H9 (cell line): ENCODE data around the gene CENPC. TPM values are rescaled to one million over a fixed set of nuclear protein-coding genes. Genes with fewer than 3 reads are reported as not detected.

Experiments used
- DNase-seq: peaks from one replicate; pipeline ENCODE4 v3.0.0-alpha.2; 2017
- H2AFZ ChIP-seq: one replicate; pipeline ENCODE4 v1.6.1; 2013; ENCODE audit warnings: mild to moderate bottlenecking, low read length, control low read depth, moderate library complexity
- H2AK5ac ChIP-seq: 2 replicates; pipeline ENCODE4 v1.6.1; 2013; ENCODE audit warnings: low read length, control low read depth, mixed read lengths; ENCODE audit not compliant: insufficient read length
- H2BK120ac ChIP-seq: one replicate; pipeline ENCODE4 v1.6.1; 2013; ENCODE audit warnings: low read depth, mild to moderate bottlenecking, low read length, control low read depth, inconsistent platforms; ENCODE audit not compliant: poor library complexity, severe bottlenecking
- H2BK12ac ChIP-seq: 2 replicates; pipeline ENCODE4 v1.6.1; 2013; ENCODE audit warnings: low read length, control low read depth, mixed read lengths, low read depth; ENCODE audit not compliant: insufficient read length
- H2BK15ac ChIP-seq: 2 replicates; pipeline ENCODE4 v1.6.1; 2013; ENCODE audit warnings: low read depth, low read length, control low read depth
- H2BK20ac ChIP-seq: one replicate; pipeline ENCODE4 v1.6.1; 2013; ENCODE audit warnings: low read depth, mild to moderate bottlenecking, low read length, control low read depth, inconsistent platforms; ENCODE audit not compliant: poor library complexity, severe bottlenecking
- H2BK5ac ChIP-seq: 2 replicates; pipeline ENCODE4 v1.6.1; 2013; ENCODE audit warnings: low read length, control low read depth, mixed read lengths; ENCODE audit not compliant: insufficient read length
- H3K14ac ChIP-seq: 2 replicates; pipeline ENCODE4 v1.6.1; 2013; ENCODE audit warnings: low read length, control low read depth; ENCODE audit not compliant: insufficient read depth
- H3K18ac ChIP-seq: 2 replicates; pipeline ENCODE4 v1.6.1; 2013; ENCODE audit warnings: low read depth, mild to moderate bottlenecking, mixed read lengths, low read length, control low read depth; ENCODE audit not compliant: insufficient read length
- H3K23ac ChIP-seq: 2 replicates; pipeline ENCODE4 v1.6.1; 2013; ENCODE audit warnings: low read length, control low read depth, mixed read lengths, low read depth; ENCODE audit not compliant: insufficient read length
- H3K23me2 ChIP-seq: 2 replicates; pipeline ENCODE4 v1.6.1; 2013; ENCODE audit warnings: low read depth, mild to moderate bottlenecking, mixed read lengths, low read length, control low read depth; ENCODE audit not compliant: insufficient read length, poor library complexity, severe bottlenecking
- H3K27ac ChIP-seq: 2 replicates; pipeline ENCODE4 v1.5.1; 2013; ENCODE audit warnings: low read length, control low read depth, mixed read lengths, low read depth; ENCODE audit not compliant: insufficient read length
- H3K27me3 ChIP-seq: 2 replicates; pipeline ENCODE4 v1.6.1; 2013; ENCODE audit warnings: low read length, control low read depth, inconsistent platforms; ENCODE audit not compliant: insufficient read depth
- H3K4ac ChIP-seq: 2 replicates; pipeline ENCODE4 v1.6.1; 2013; ENCODE audit warnings: low read depth, mild to moderate bottlenecking, control low read depth, inconsistent platforms, low read length, moderate library complexity
- H3K4me1 ChIP-seq: 2 replicates; pipeline ENCODE4 v1.6.1; 2013; ENCODE audit warnings: low read length, control low read depth, inconsistent platforms; ENCODE audit not compliant: insufficient read depth
- H3K4me2 ChIP-seq: 2 replicates; pipeline ENCODE4 v1.6.1; 2013; ENCODE audit warnings: low read length, control low read depth, mixed read lengths; ENCODE audit not compliant: insufficient read length, insufficient read depth
- H3K56ac ChIP-seq: 2 replicates; pipeline ENCODE4 v1.6.1; 2013; ENCODE audit warnings: low read depth, mild to moderate bottlenecking, mixed read lengths, low read length, control low read depth; ENCODE audit not compliant: insufficient read length
- H3K79me1 ChIP-seq: 2 replicates; pipeline ENCODE4 v1.6.1; 2013; ENCODE audit warnings: low read depth, mild to moderate bottlenecking, moderate library complexity, low read length, control low read depth, inconsistent platforms; ENCODE audit not compliant: insufficient read depth, poor library complexity, severe bottlenecking
- H3K79me2 ChIP-seq: 2 replicates; pipeline ENCODE4 v1.6.1; 2013; ENCODE audit warnings: low read length, control low read depth, inconsistent platforms; ENCODE audit not compliant: insufficient read depth
- H3K9ac ChIP-seq: 2 replicates; pipeline ENCODE4 v1.6.1; 2013; ENCODE audit warnings: low read length, control low read depth, mixed read lengths; ENCODE audit not compliant: insufficient read length; ENCODE audit errors: extremely low read depth
- H3K9me3 ChIP-seq: one replicate; pipeline ENCODE4 v1.6.1; 2013; ENCODE audit warnings: low read depth, low read length, inconsistent platforms; ENCODE audit not compliant: control insufficient read depth
- H3T11ph ChIP-seq: one replicate; pipeline ENCODE4 v1.6.1; 2013; ENCODE audit warnings: mild to moderate bottlenecking, low read length, control low read depth, inconsistent platforms
- H4K20me1 ChIP-seq: one replicate; pipeline ENCODE4 v1.6.1; 2013; ENCODE audit not compliant: control insufficient read depth, insufficient read length, insufficient read depth
- H4K5ac ChIP-seq: 2 replicates; pipeline ENCODE4 v1.6.1; 2013; ENCODE audit warnings: low read depth, mild to moderate bottlenecking, mixed read lengths, low read length, control low read depth; ENCODE audit not compliant: insufficient read length
- H4K8ac ChIP-seq: replicated peaks from 2 replicates; pipeline ENCODE4 v1.6.1; 2013; ENCODE audit warnings: low read length, control low read depth, mixed read lengths, low read depth; ENCODE audit not compliant: insufficient read length
- H4K91ac ChIP-seq: 2 replicates; pipeline ENCODE4 v1.6.1; 2013; ENCODE audit warnings: low read depth, mild to moderate bottlenecking, moderate library complexity, mixed read lengths, low read length, control low read depth; ENCODE audit not compliant: insufficient read length
- H3K27ac Mint-ChIP-seq, 3 experiments: 2 replicates in 2 of 3; 3 replicates in 1 of 3; pipeline ENCODE4 v1.8.0; 2020 to 2021; ENCODE audit warnings: mixed read lengths in 3 of 3, mild to moderate bottlenecking in 1 of 3, moderate library complexity in 1 of 3
- H3K27me3 Mint-ChIP-seq: 2 replicates; pipeline ENCODE4 v1.8.0; 2021; ENCODE audit warnings: low read depth, mild to moderate bottlenecking, moderate library complexity, mixed read lengths
- H3K36me3 Mint-ChIP-seq, 3 experiments: 2 replicates in 2 of 3; 3 replicates in 1 of 3; pipeline ENCODE4 v1.8.0; 2020 to 2021; ENCODE audit warnings: low read depth in 3 of 3, mixed read lengths in 3 of 3; ENCODE audit not compliant: insufficient read depth in 1 of 3
- H3K4me1 Mint-ChIP-seq, 2 experiments: 2 replicates each; pipeline ENCODE4 v1.8.0; 2020; ENCODE audit warnings: mixed read lengths in 2 of 2
- H3K4me3 Mint-ChIP-seq, 2 experiments: 2 replicates in 1 of 2; 3 replicates in 1 of 2; pipeline ENCODE4 v1.8.0; 2020 to 2021; ENCODE audit warnings: mild to moderate bottlenecking in 2 of 2, mixed read lengths in 2 of 2, moderate library complexity in 1 of 2
- H3K9me3 Mint-ChIP-seq, 2 experiments: 2 replicates in 1 of 2; 3 replicates in 1 of 2; pipeline ENCODE4 v1.8.0; 2020; ENCODE audit warnings: mild to moderate bottlenecking in 2 of 2, mixed read lengths in 2 of 2, moderate library complexity in 1 of 2
- CTCF ChIP-seq: fragments of 200-600 bp; sonication (generic); conservative IDR thresholded peaks from 3 replicates; pipeline ENCODE4 v1.8.0; 2021; ENCODE audit warnings: antibody characterized with exemption, mild to moderate bottlenecking
- WGBS: extraction: QIAGEN DNeasy Blood & Tissue Kit; methylation state at CpG from one replicate; pipeline ENCODE4 v1.1.7; 2013; ENCODE audit warnings: missing lambda C conversion rate, low lambda C conversion rate, mixed read lengths; ENCODE audit not compliant: insufficient read length; ENCODE audit errors: extremely low coverage; 5-methylcytosine and 5-hydroxymethylcytosine counted together
- total RNA-seq: library from RNA; stranded (reverse); gene quantifications from 2 replicates; pipeline ENCODE4 v1.2.1, GENCODE V29; 2021

The CENPC gene
- total RNA-seq, 1 experiment from 2014 or later: 18.8 TPM

DNA sequence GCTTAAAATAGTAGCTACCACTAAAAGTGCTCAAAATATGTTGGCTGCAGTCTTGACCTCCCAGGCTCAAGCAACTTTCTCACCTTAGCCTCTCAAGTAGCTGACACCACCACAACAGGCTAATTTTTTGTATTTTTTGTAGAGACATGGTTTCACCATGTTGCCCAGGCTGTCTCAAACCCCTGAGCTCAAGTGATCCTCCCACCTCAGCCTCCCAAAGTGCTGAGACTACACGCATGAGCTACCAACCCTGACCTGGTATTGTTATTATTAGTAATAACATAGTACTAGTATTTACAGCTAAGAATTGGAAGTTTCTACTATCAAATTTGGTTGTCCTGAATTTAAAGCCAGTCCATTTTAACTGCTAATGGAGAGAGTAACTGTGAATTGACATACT, 31.2 kb upstream of the CENPC start:
- Histone ChIP-seq H2BK20ac (no peak overlapping the region), H3K56ac (no peak overlapping the region), H3K23me2 (no peaks in the 10 kb centered on the region), H2AK5ac (no peak overlapping the region), H4K20me1 (no peaks in the 10 kb centered on the region), H3K79me1 (no peaks in the 10 kb centered on the region), H3K27me3 (no peaks in the 10 kb centered on the region), H4K8ac (no peak overlapping the region), H3K9ac (no peak overlapping the region), H3K14ac (no peak overlapping the region), H3T11ph (no peak overlapping the region), H2BK120ac (no peak overlapping the region), H3K4ac (no peak overlapping the region), H3K27ac (no peak overlapping the region), H2BK5ac (no peak overlapping the region), H3K23ac (no peak overlapping the region), H3K9me3 (no peaks in the 10 kb centered on the region), H2BK15ac (no peak overlapping the region), H3K4me1 (no peaks in the 10 kb centered on the region; the same call in 1 of the 2 replicates), H3K79me2 (no peaks in the 10 kb centered on the region), H4K91ac (no peak overlapping the region), H2BK12ac (no peak overlapping the region), H3K18ac (no peak overlapping the region), H4K5ac (no peak overlapping the region), H3K4me2 (no peak overlapping the region), H2AFZ (no peak overlapping the region)
- WGBS: no CpG with 5 or more reads among the region's 1 CpG
- no peaks in the 10 kb centered on the region for H3K36me3 Mint-ChIP-seq
- H3K4me3 Mint-ChIP-seq: no peak overlapping the region
- DNase-seq: no peak
- no peaks in the 10 kb centered on the region for H3K27me3 Mint-ChIP-seq
- peaks cover 10 to 12% of the 10 kb centered on the region in 2 experiments for H3K4me1 Mint-ChIP-seq
- no peak for TF ChIP-seq CTCF
- no peaks in the 10 kb centered on the region for H3K9me3 Mint-ChIP-seq
- no peak overlapping the region for H3K27ac Mint-ChIP-seq
